HUES48 (cell line): ENCODE measurements around the gene ZNF281.
A peak's percentile ranks its signal among the peaks of the same experiment; 100 is the strongest.

ENCODE experiments used
- H3K27ac ChIP-seq: one replicate; pipeline ENCODE4 v1.7.0; 2013; ENCODE audit warnings: low read depth, low read length, inconsistent platforms
- H3K27me3 ChIP-seq: 2 replicates; pipeline ENCODE4 v1.6.1; 2013; ENCODE audit warnings: mild to moderate bottlenecking, low read length; ENCODE audit not compliant: control insufficient read depth, insufficient read depth
- H3K36me3 ChIP-seq: 2 replicates; pipeline ENCODE4 v1.6.1; 2013; ENCODE audit warnings: low read length; ENCODE audit not compliant: control insufficient read depth, insufficient read depth
- H3K4me1 ChIP-seq: 2 replicates; pipeline ENCODE4 v1.6.1; 2013; ENCODE audit warnings: mild to moderate bottlenecking, low read length; ENCODE audit not compliant: control insufficient read depth, insufficient read depth
- H3K4me3 ChIP-seq: 2 replicates; pipeline ENCODE4 v1.5.1; 2013; ENCODE audit warnings: mild to moderate bottlenecking, low read depth, low read length
- H3K9ac ChIP-seq: 2 replicates; pipeline ENCODE4 v1.6.1; 2013; ENCODE audit warnings: mild to moderate bottlenecking, low read depth, low read length, moderate library complexity
- H3K9me3 ChIP-seq: 2 replicates; pipeline ENCODE4 v1.6.1; 2013; ENCODE audit warnings: low read length; ENCODE audit not compliant: control insufficient read depth, insufficient read depth

The ZNF281 gene

DNA sequence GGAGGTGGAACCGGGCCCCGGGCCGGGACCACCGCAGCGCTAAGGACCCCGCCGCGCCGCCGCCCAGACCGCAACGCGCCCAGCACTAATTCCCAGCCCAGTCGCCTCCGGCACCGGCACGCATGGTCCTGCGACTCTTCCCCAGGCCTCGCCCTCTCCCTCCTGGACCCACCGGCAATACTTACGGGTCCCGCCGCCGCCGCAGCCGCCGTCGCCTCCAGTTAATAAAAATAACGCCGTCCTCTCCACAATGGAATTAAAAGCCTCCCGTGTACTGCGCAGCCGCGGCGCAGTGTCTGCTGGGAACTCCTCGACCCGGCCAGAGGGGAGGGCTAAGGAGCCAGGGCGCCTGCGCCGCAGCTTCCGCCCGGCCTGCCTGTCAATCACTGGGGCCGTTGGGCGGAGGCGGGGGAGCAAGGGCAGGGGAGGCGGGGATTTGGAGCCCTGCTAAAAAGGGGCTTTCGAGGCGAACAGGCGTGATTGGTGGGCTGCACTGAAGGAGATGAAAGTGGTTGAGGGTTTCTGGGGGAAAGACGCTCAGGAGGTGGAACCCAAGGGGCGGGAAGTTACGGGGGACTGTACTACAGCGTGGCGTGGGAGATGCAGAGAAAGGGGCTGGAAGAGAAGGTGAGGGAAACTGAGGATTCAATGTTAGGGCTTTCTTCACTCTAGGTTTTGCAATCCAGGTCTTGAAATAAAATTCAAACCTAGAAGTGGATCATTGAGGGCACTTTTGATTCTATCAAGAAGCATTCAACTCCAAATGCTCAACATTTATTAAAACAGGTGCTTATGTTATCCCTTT lies at the start of gene ZNF281:
TSS of gene ZNF281 (minus strand) at position 276 of the 805 bp plus-strand sequence. CDS start 331 bp downstream, outside the sequence.
- H3K36me3 ChIP-seq: peaks cover 46% of the 10 kb centered on the region
- H3K27ac ChIP-seq: peak within 1 kb of the TSS; percentile 98
- peak within 1 kb of the TSS; percentile 90 for H3K9ac ChIP-seq
- peak within 1 kb of the TSS; percentile 85 for H3K4me3 ChIP-seq
- peaks cover 65% of the 10 kb centered on the region for H3K4me1 ChIP-seq
- H3K27me3 ChIP-seq: no peaks in the 10 kb centered on the region
- no peaks in the 10 kb centered on the region for H3K9me3 ChIP-seq

GRCh38 chr1:200458780-200459179 lies 48.9 kb upstream of the ZNF281 start:
- no peak overlapping the region for H3K9ac ChIP-seq
- no peaks in the 10 kb centered on the region for H3K9me3 ChIP-seq
- H3K27me3 ChIP-seq: no peaks in the 10 kb centered on the region
- H3K36me3 ChIP-seq: peaks cover 6% of the 10 kb centered on the region; the same call in 1 of the 2 replicates
- no peak overlapping the region for H3K4me3 ChIP-seq
- no peak overlapping the region for H3K27ac ChIP-seq
- H3K4me1 ChIP-seq: peaks cover 5% of the 10 kb centered on the region

- Histone ChIP-seq H3K9me3 (no peaks in the 10 kb centered on the region), H3K36me3 (peaks cover 4% of the 10 kb centered on the region; the same call in 1 of the 2 replicates), H3K4me1 (peaks cover 14% of the 10 kb centered on the region)
Observed at GRCh38 chr1:200457810-200458209, 48.0 kb upstream of the ZNF281 start.

GRCh38 chr1:200454425-200454824 lies 44.6 kb upstream of the ZNF281 start:
- Histone ChIP-seq H3K4me1 (peaks cover 18% of the 10 kb centered on the region), H3K27ac (no peak overlapping the region), H3K9me3 (no peaks in the 10 kb centered on the region), H3K27me3 (no peaks in the 10 kb centered on the region), H3K36me3 (no peaks in the 10 kb centered on the region; the same call in 1 of the 2 replicates), H3K9ac (no peak overlapping the region), H3K4me3 (no peak overlapping the region)

More at GRCh38 chr1:200457810-200458209, 48.0 kb upstream of the ZNF281 start:
- Histone ChIP-seq H3K9ac (no peak overlapping the region), H3K27ac (no peak overlapping the region), H3K4me3 (no peak overlapping the region), H3K27me3 (no peaks in the 10 kb centered on the region)

- Histone ChIP-seq H3K4me1 (peaks cover 18% of the 10 kb centered on the region), H3K27me3 (no peaks in the 10 kb centered on the region), H3K36me3 (no peaks in the 10 kb centered on the region; the same call in 1 of the 2 replicates), H3K27ac (peak overlapping the region; percentile 61), H3K9ac (no peak overlapping the region), H3K4me3 (no peak overlapping the region), H3K9me3 (no peaks in the 10 kb centered on the region)
Observed at GRCh38 chr1:200453553-200453905, 43.7 kb upstream of the ZNF281 start.

- no peaks in the 10 kb centered on the region for H3K9me3 ChIP-seq
- H3K27ac ChIP-seq: peak overlapping the region; percentile 61
- H3K36me3 ChIP-seq: no peaks in the 10 kb centered on the region; the same call in 1 of the 2 replicates
- H3K9ac ChIP-seq: no peak overlapping the region
- H3K4me3 ChIP-seq: no peak overlapping the region
- H3K4me1 ChIP-seq: peaks cover 18% of the 10 kb centered on the region
- no peaks in the 10 kb centered on the region for H3K27me3 ChIP-seq
Observed at GRCh38 chr1:200452850-200453552, 43.2 kb upstream of the ZNF281 start.

- peaks cover 7% of the 10 kb centered on the region for H3K4me1 ChIP-seq
- no peaks in the 10 kb centered on the region for H3K27me3 ChIP-seq
- H3K27ac ChIP-seq: no peak overlapping the region
- H3K36me3 ChIP-seq: peaks cover 4% of the 10 kb centered on the region; the same call in 1 of the 2 replicates
- H3K4me3 ChIP-seq: no peak overlapping the region
- no peak overlapping the region for H3K9ac ChIP-seq
- no peaks in the 10 kb centered on the region for H3K9me3 ChIP-seq
Observed at GRCh38 chr1:200448034-200448762, 38.4 kb upstream of the ZNF281 start.

DNA sequence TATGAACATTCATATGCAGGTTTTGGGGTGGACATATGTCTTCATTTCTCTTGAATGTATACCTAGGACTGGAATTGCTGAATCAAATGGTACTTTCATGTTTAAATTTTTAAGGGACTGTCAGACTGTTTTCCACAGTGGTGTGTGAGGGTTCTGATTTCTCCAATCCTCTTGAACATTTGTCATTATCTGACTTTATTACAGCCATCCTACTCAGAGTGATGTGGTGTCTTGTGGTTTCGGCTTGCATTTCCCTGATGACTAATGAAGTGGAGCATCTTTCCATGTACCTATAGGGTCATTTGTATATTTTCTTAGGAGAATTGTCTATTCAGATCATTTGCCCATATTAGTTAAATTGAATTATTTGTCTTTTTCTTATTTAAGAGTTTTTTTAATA lies 35.4 kb upstream of the ZNF281 start:
- no peaks in the 10 kb centered on the region for H3K27me3 ChIP-seq
- H3K4me3 ChIP-seq: no peak overlapping the region
- no peak overlapping the region for H3K9ac ChIP-seq
- no peak overlapping the region for H3K27ac ChIP-seq
- 0 out of 2 replicates have a peak, but pooled peaks cover 4% of the 10 kb centered on the region for H3K4me1 ChIP-seq
- H3K36me3 ChIP-seq: peaks cover 4% of the 10 kb centered on the region; the same call in 1 of the 2 replicates
- no peaks in the 10 kb centered on the region for H3K9me3 ChIP-seq

DNA sequence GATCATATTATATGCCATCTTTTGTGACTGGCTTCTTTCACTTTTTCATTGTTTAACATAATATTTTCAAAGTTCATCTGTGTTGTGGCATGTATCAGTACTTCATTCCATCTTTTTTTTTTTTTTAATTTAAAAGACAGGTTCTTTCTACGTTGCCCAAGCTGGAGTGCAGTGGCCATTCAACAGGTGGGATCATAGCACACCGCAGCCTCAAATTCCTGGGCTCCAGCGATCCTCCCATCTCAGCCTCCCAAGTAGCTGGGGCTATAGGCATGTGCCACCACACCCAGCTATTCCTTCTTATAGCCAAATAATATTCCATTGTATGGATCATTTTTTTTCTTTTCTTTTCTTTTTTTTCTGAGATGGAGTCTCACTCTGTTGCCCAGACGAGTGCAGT lies 34.6 kb upstream of the ZNF281 start:
- Histone ChIP-seq H3K27ac (no peak overlapping the region), H3K9me3 (no peaks in the 10 kb centered on the region), H3K36me3 (peaks cover 4% of the 10 kb centered on the region; the same call in 1 of the 2 replicates), H3K4me3 (no peak overlapping the region), H3K4me1 (0 out of 2 replicates have a peak, but pooled peaks cover 4% of the 10 kb centered on the region), H3K9ac (no peak overlapping the region), H3K27me3 (no peaks in the 10 kb centered on the region)

DNA sequence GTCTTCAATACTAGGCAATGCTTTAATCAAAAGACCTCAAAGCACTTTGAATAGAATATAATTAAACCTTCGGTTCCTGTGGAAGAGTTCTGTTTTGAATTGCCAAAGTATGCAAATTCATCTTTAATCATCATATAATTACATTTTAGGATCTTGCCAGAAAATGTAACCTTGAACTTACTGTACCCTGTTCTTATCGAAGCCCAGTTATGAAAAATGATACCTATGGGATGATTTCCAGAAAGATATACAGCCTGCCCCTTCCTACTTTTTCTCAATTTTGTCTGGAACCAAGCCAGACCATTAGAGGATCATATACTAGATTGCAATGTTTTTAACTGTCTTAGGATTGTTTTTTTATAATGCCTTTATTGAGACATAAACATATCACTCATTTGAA lies 34.0 kb upstream of the ZNF281 start:
- no peak overlapping the region for H3K9ac ChIP-seq

More for the DNA sequence above, 34.0 kb upstream of the ZNF281 start:
- H3K36me3 ChIP-seq: peaks cover 4% of the 10 kb centered on the region; the same call in 1 of the 2 replicates
- 0 out of 2 replicates have a peak, but pooled peaks cover 4% of the 10 kb centered on the region for H3K4me1 ChIP-seq
- H3K9me3 ChIP-seq: no peaks in the 10 kb centered on the region
- no peak overlapping the region for H3K27ac ChIP-seq
- H3K27me3 ChIP-seq: no peaks in the 10 kb centered on the region
- H3K4me3 ChIP-seq: no peak overlapping the region
